Activated CD4-positive, alpha-beta T cell treated with anti-CD3 and anti-CD28 coated beads, Interleukin-2, amount 50 U/mL, for 16 hours (primary cell): ENCODE measurements around the gene RAD54L2.
"Not testable (repeated sequence)": the region's sequence is repeated elsewhere in the genome, so short reads cannot be mapped to it uniquely, and the experiment has no call there.

ENCODE experiments used
- DNase-seq: peaks from one replicate; pipeline ENCODE4 v3.0.0-alpha.2; 2020

Gene RAD54L2

GRCh38 chr3:51539291-51539941, 897 bp downstream of the RAD54L2 start:
- peak; percentile 37 for DNase-seq

- not testable (repeated sequence) for DNase-seq
These were observed 4.1 kb downstream of the RAD54L2 start for GRCh38 chr3:51542596-51542995.

- no peak for DNase-seq
These were observed 5.7 kb downstream of the RAD54L2 start for GRCh38 chr3:51544011-51544775.

- no peak for DNase-seq
These were observed 8.8 kb downstream of the RAD54L2 start for GRCh38 chr3:51547274-51547673.

- no peak for DNase-seq
These were observed 10.8 kb downstream of the RAD54L2 start for GRCh38 chr3:51549311-51549710.

GRCh38 chr3:51550080-51550819, 11.7 kb downstream of the RAD54L2 start:
- DNase-seq, result no peak

GRCh38 chr3:51557993-51558392, 19.5 kb downstream of the RAD54L2 start:
- DNase-seq, result no peak

- DNase-seq, result no peak
These were observed 20.9 kb downstream of the RAD54L2 start for GRCh38 chr3:51559411-51559888.

- no peak for DNase-seq
These were observed 21.4 kb downstream of the RAD54L2 start for GRCh38 chr3:51559961-51560360.

- not testable (repeated sequence) for DNase-seq
These were observed 23.9 kb downstream of the RAD54L2 start for GRCh38 chr3:51562403-51562802.

- no peak for DNase-seq
These were observed 29.5 kb downstream of the RAD54L2 start for GRCh38 chr3:51568036-51568435.

- no peak for DNase-seq
These were observed 30.5 kb downstream of the RAD54L2 start for GRCh38 chr3:51568996-51569395.

- no peak for DNase-seq
These were observed 39.7 kb downstream of the RAD54L2 start for GRCh38 chr3:51578238-51578637.

- no peak for DNase-seq
These were observed 41.9 kb downstream of the RAD54L2 start for GRCh38 chr3:51580418-51580817.

GRCh38 chr3:51581524-51581923, 43.0 kb downstream of the RAD54L2 start:
- DNase-seq, result no peak

- no peak for DNase-seq
These were observed 46.7 kb downstream of the RAD54L2 start for GRCh38 chr3:51585197-51585596.

GRCh38 chr3:51585871-51586270, 47.4 kb downstream of the RAD54L2 start:
- DNase-seq, result no peak
